Daoy (cell line): ENCODE data around the gene CD83. TPM values are rescaled to one million over a fixed set of nuclear protein-coding genes. Genes with fewer than 3 reads are reported as not detected.

Experiments used
- DNase-seq: peaks from one replicate; pipeline ENCODE4 v3.0.0-alpha.2; 2015; ENCODE audit warnings: low read depth
- total RNA-seq: library from RNA; depleted of rRNA; stranded (reverse); fragments of >200 nt; shearing (Covaris generic); gene quantifications from 2 replicates; pipeline ENCODE4 v1.2.3, GENCODE V29; 2014

Gene CD83
- total RNA-seq, 1 experiment from 2014 or later, result 16.8 TPM

GRCh38 chr6:14091339-14091978, 26.1 kb upstream of the CD83 start:
- DNase-seq, result no peak

DNA sequence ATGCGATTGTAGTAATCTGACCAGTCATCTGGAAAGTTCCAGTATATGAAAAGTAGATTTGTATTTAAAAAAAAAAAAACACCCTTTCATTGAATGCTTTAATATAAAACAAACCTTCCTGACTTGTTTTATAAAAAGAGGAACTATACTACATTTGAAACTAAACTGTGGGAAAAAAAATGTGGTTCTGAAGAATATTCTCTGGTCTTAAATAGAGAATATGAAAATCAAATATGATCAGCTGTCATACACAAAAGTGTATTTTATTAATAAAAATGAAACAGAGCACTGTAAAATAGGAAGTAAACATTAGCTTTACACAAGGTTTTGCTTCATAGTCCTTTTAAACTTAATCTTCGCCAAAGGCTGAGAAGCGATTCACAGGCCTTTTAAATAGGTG, 25.3 kb upstream of the CD83 start:
- DNase-seq, result no peak

DNA sequence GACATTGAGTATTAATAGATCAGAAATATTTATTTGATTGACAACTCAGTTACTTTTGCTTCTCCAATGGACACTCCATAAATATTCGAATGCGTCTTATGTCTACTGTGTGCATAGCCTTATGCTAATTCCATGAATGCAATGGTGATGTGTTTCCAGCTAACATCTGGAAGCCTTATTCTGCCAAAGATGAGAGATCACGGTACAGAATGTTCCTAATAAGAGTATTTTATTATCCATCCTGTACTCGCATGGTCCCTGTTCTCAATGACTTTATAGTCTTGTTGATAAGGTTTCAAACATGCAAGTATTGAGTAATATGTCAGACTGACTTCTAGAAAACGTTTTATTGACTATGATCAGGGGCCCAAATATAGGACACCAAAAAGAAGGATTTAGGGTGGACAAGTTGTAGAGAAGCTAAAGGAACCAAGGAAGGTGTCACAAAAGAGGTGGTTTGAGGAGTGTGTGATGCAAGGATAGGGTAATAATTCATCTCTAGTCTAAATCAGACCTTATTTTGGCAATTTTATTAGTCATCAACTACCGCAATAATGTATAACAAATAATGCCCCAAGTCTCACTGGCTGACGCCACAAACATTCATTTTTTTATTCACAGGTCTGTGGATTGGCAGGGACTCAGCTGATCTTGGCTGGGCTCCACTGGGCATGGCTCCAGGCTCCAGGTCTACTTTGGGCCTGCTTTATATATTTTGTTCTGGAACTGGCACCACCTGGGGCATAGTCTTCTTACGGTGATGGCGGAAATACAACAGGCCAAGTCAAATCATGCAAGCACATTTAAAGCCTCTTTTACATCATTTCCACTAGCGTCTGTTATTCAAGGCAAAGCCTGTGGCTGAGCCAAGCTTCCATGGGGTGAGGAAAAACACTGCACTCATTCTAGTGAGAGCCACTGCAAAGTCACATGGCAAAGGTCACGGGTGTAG, 24.5 kb upstream of the CD83 start:
- no peak for DNase-seq

GRCh38 chr6:14094721-14095120, 22.9 kb upstream of the CD83 start:
- DNase-seq, result no peak

DNA sequence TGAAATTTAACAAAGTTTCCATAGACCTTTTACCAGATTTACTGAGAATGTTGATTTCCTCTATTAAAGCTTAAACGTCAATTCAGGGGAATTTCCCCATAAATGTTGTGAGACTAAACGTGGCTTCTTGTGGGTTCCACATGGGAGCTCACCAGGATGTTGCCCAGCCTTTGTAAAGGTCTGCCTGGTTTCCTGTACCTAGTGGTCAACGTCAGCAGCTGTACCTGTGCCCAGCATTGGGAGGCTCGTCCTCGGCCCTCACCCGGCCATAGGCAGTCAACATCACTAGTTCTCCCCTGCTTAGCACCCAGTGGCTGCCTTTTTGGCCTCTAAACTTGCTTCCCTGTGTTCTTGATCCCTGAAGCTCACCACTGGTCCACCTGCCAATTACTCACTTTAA, 22.1 kb upstream of the CD83 start:
- no peak for DNase-seq

- no peak for DNase-seq
Measured at GRCh38 chr6:14100138-14100537, 17.4 kb upstream of the CD83 start.

DNA sequence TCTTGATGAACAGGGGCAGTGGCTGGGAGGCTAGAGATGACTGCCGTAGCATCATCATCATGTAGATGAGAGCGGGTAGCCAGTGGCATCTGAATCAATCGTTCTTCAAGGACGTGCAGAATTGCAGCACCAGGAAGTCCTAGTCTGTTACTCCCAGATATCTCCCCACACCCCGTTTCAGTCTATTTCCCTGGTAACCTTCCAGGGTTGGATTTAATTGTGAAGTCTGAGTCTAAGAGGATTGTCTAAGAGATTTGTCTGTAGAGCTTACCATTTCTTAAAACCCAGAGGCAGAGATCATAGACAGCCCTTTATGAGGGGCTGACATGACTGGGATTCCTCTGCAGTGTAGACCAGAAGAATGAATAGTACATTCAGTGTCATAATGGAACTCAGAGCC, 16.6 kb upstream of the CD83 start:
- DNase-seq, result no peak

DNA sequence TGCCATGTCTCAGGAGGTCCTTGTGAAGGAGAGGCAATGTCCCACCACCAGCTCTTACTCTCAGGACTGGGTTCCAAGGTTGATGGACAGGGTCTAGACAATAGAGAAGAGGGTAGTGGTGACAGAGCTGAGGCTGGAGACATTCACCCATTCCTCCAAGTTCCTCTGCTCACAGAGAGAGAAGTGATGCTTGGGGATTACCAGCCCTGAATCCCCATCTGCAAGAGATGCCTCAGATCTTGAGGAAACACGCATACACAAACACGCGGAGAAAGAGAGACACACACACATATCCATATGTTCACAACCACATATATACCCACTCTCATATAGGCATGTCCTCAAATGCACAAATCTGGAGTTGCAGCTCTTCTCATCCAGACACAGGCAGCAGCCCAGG, 15.2 kb upstream of the CD83 start:
- DNase-seq, result no peak

GRCh38 chr6:14105547-14105946, 12.0 kb upstream of the CD83 start:
- DNase-seq, result no peak

DNA sequence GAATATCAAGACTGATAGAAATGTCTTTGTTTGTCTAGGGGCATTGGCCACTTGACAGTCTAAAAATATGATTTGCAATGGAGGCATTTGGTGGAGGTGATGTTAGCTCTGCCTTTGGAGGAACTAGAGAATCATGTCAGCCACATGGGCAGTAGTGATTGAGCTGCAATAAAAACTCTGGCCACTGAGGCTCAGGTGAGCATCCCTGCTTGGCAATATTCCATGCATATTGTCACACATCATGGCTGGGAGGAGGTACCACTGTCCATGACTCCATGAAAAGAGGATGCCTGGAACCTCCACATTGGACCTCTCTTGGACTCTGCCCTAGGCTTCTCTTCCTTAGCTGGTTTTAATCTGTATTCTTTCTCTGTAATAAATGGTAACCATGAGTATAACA, 10.6 kb upstream of the CD83 start:
- DNase-seq, result no peak

DNA sequence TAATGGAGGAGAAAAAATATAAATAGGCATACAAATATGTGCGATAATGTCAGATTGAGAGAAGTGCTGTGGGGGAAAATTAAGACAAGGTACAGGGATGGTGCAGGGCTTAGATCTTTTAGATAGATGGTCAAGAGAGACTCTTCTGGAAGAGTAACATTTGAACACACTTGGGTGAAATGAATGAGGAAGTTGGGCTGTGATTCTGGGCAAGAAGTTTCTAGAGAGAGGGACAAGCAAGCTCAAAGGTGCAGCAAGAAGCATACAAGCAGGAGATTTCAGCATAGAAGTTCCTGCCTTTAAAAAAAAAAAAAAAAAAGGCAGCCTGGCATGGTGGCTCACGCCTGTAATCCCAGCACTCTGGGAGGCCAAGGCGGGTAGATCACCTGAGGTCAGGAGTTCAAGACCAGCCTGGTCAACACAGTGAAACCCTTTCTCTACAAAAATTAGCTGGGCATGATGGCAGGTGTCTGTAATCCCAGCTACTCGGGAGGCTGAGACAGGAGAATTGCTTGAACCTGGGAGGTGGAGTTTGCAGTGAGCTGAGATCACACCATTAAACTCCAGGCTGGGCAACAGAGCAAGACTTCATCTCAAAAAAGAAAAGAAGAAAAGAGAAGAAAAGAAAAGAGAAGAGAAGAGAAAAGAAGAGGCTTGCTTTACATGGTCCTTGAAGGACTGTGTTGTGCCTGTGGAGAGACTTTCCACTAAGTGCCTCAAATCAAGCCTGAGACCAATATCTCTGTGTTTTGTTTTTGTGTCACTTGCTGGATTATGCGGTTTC, 9.7 kb upstream of the CD83 start:
- no peak for DNase-seq

DNA sequence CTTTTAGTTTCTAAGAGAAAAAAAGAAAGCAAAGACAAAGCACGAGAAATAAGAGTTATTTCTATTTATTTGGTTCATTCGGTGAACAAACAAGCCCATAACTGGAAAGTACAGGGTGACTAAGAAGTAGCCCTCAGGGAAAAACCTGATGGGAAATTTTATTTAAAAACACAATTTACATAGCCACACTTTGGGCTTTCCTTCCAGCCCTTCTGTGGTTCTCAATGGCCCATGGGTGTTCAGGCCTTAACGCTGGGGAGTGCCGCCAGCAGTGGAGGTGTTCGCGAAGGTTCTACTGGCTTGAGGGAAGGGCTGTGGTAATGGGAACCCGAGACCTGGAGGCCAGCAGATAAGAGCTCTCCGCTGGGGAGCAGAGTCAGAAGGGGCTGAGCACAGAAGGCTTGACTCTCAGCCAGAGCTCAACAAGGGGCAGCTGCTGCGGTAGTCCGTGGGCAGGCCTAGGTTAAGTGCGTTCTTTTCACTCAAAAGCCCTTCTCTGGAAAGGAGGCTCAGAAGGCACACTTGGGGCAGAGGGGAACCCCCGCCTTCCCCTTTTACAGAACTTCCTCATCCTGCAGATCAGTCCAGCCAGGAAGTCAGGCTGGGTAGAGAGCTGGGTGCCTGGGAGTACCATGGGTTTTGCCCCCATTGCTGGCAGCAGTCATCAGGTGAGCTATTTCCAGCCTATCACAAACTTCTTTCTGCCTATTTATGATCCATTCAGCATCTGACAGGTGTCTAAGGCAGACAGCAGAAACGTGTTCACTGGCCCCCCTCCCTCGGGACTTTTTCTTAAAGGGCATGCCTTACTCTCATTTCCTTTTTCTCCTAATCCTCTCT, 8.8 kb upstream of the CD83 start:
- DNase-seq, result peak; percentile 36

GRCh38 chr6:14109411-14109826, 8.2 kb upstream of the CD83 start:
- no peak for DNase-seq

GRCh38 chr6:14110001-14110818, 7.4 kb upstream of the CD83 start:
- DNase-seq, result no peak

DNA sequence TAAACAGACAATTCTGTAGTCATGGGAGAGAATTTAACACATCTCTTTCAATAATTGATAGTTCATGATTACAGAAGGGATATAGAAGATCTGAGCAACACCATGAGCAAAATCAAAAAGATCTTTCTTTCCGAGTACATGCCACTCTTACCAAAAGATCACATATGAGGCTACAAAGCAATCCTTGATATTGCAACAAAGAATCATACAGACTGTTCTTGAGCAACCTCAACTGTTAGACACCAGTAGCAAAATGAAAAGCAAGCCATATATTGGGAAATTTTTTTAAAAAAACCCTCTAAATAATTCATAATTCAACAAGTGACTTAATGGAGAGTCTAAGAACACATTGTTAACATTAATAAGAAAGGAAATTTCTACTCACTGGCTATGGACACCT, 3.6 kb upstream of the CD83 start:
- no peak for DNase-seq

DNA sequence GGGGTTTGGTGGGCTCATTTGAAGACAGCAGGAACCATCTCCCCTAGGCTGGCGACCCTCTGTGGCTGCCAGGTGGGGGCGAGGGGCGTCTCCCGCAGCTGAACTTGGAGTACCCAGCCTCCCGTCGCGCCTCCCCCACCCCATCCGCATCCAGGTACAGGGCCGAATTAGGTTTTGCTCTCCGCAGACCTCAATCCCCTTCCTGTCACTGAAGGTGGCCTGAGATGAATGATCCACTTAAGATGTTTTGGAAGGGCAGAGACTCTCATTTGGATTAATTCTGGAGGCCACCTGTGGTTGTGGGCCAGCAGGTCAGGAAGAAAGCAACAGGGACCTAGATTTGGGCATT, 493 bp downstream of the CD83 start:
- no peak for DNase-seq

- no peak for DNase-seq
Measured at GRCh38 chr6:14118446-14118845, 874 bp downstream of the CD83 start.

DNA sequence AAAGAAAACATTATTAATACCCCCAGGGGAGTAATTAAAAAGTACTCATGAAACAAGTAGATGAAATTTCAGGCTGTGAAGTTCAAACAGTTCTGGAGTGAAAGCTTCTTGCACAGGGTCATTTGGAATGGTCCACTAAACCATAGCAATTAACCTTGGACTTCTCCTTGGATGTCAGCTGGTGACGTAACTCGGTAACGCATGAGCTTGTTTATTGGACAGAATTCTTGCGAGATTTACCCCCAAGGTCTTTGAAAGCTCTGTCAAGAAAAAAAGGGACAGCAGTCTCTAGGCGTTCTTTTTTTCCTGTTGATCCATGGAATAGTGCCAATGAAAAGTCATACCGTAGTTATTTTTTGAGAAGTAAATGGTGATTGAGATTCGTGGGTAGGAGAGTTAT, 2.2 kb downstream of the CD83 start:
- DNase-seq, result no peak

DNA sequence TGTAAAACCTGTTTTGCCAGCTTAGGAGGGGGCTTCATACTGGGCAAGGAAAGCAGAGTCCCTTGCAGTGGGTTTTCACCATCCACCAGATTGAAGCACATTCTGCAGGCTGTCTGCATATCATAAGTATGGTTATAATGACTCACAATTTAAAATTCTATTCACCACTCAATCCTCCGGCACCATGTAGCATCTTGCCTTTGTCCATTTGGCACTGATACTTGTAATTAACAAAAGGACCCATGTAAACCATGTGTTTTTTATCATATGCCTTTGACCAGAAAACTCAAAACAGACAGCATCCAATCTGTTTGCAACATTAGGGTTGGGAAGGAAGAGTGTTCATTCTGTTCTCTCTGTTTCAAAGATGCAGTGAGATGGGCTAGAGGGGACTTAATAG, 3.0 kb downstream of the CD83 start:
- no peak for DNase-seq

- no peak for DNase-seq
Measured at GRCh38 chr6:14121936-14122344, 4.4 kb downstream of the CD83 start.
